Activated effector memory CD4-positive, alpha-beta T cell treated with anti-CD3 and anti-CD28 coated beads, Interleukin-2, amount 50 U/mL, for 16 hours (primary cell): ENCODE results near the gene ADAM19.
A peak's percentile ranks its signal among the peaks of the same experiment; 100 is the strongest.

ENCODE experiments used
- DNase-seq: peaks from one replicate; pipeline ENCODE4 v3.0.0-alpha.2; 2020

The ADAM19 gene

GRCh38 chr5:157575381-157576020 lies at the start of gene ADAM19:
Gene ADAM19, minus strand, starts transcription at chr5:157575775. Its CDS starts 79 bp downstream, at chr5:157575696.
- DNase-seq = peak; percentile 87

GRCh38 chr5:157624144-157624543 lies 48.6 kb upstream of the ADAM19 start:
- DNase-seq = no peak

- no peak for DNase-seq
Observed at GRCh38 chr5:157620776-157621175, 45.2 kb upstream of the ADAM19 start.

- DNase-seq = no peak
Observed at GRCh38 chr5:157618191-157618765, 42.7 kb upstream of the ADAM19 start.

- no peak for DNase-seq
Observed at GRCh38 chr5:157616785-157617184, 41.2 kb upstream of the ADAM19 start.

- DNase-seq = no peak
Observed at GRCh38 chr5:157613385-157614245, 38.0 kb upstream of the ADAM19 start.

- no peak for DNase-seq
Observed at GRCh38 chr5:157612581-157612980, 37.0 kb upstream of the ADAM19 start.

GRCh38 chr5:157611571-157612476 lies 36.2 kb upstream of the ADAM19 start:
- no peak for DNase-seq

- no peak for DNase-seq
Observed at GRCh38 chr5:157610990-157611389, 35.4 kb upstream of the ADAM19 start.

GRCh38 chr5:157608972-157609565 lies 33.5 kb upstream of the ADAM19 start:
- DNase-seq = no peak

GRCh38 chr5:157607371-157608161 lies 32.0 kb upstream of the ADAM19 start:
- peak; percentile 87 for DNase-seq

GRCh38 chr5:157606046-157606445 lies 30.5 kb upstream of the ADAM19 start:
- no peak for DNase-seq

GRCh38 chr5:157603333-157604190 lies 28.0 kb upstream of the ADAM19 start:
- peak; percentile 89 for DNase-seq

GRCh38 chr5:157602505-157602904 lies 26.9 kb upstream of the ADAM19 start:
- DNase-seq = peak; percentile 77

- DNase-seq = no peak
Observed at GRCh38 chr5:157600252-157600651, 24.7 kb upstream of the ADAM19 start.

GRCh38 chr5:157599565-157599964 lies 24.0 kb upstream of the ADAM19 start:
- DNase-seq = no peak

GRCh38 chr5:157598350-157598936 lies 22.9 kb upstream of the ADAM19 start:
- no peak for DNase-seq

- DNase-seq = no peak
Observed at GRCh38 chr5:157597277-157597676, 21.7 kb upstream of the ADAM19 start.

- DNase-seq = peak; percentile 74
Observed at GRCh38 chr5:157596487-157596886, 20.9 kb upstream of the ADAM19 start.
